Left cardiac atrium (tissue), 4 donors: Measurements from ENCODE around the gene CUL1. TPM values are rescaled to one million over a fixed set of nuclear protein-coding genes. Genes with fewer than 3 reads are reported as not detected.

Experiments
- ATAC-seq, 2 donors: fragments of 200-7000 bp; cut with Tn5 transposase; one replicate each; pipeline ENCODE4 v1.9.1; 2020; ENCODE audit warnings: mild to moderate bottlenecking in 2 of 2, moderate library complexity in 2 of 2
- DNase-seq: peaks from one replicate; pipeline ENCODE4 v3.0.0-alpha.2; 2020
- intact Hi-C, 2 donors: fragments of 100-400 bp; cut with DNase I; formaldehyde crosslinking; loops; one replicate each; pipeline versions ENCODE4 v1.14.1 to v1.15.1; 2022 to 2023
- total RNA-seq, 2 donors: library from RNA; stranded (reverse); fragmentation: NEBNext Ultra II Directional; extraction: Animal tissue kit (Norgen Biotek cat#: 25700); gene quantifications; one replicate each; pipeline ENCODE4 v1.2.1, GENCODE V29; 2021
- donor health status: DM: no; HTN: yes; CAD: no.
- donor health status: DM: no; HTN: yes; CAD: no; lungs with severe emphysema.
- donor health status: DM: yes; HTN: yes; CAD: no.
- donor health status: Dilated cardiomyopathy.

The CUL1 gene
- total RNA-seq, 2 donors from 2014 or later, result 40.8 to 52.2 TPM

- ATAC-seq (peak in 1 of 2 donors; percentile 17), DNase-seq (no peak)
- intact Hi-C loops, result no loop called here
These were observed 121.1 kb downstream of the CUL1 start for GRCh38 chr7:148819697-148820360.

GRCh38 chr7:148821422-148821821, 122.7 kb downstream of the CUL1 start:
- intact Hi-C loops, result no loop called here
- ATAC-seq (no peak), DNase-seq (no peak)

- ATAC-seq (no peak), DNase-seq (no peak)
- intact Hi-C loops, result no loop called here
These were observed 126.2 kb downstream of the CUL1 start for GRCh38 chr7:148824864-148825263.

DNA sequence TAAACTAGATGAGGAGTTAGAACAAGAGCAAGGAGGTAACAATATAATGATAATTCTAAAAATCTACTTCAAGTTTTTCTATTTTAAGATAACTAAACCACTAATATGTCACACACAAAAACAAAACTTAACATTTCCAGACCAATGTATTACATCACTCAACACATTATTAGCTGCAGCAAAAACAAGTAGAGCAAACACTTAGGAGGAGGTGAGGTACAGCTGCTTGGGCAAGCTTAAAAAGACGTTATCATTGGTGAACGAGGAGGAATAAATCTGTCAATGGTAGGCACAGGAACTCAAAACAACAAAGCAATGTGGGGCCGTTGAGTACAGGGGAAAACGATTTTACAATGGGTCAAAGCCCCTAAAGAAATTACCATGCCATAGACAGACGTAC, 126.6 kb downstream of the CUL1 start:
- DNase-seq (no peak), ATAC-seq (no peak)
- intact Hi-C loops, result no loop called here

GRCh38 chr7:148828965-148829364, 130.3 kb downstream of the CUL1 start:
- intact Hi-C loops, result no loop called here
- ATAC-seq (no peak), DNase-seq (no peak)

DNA sequence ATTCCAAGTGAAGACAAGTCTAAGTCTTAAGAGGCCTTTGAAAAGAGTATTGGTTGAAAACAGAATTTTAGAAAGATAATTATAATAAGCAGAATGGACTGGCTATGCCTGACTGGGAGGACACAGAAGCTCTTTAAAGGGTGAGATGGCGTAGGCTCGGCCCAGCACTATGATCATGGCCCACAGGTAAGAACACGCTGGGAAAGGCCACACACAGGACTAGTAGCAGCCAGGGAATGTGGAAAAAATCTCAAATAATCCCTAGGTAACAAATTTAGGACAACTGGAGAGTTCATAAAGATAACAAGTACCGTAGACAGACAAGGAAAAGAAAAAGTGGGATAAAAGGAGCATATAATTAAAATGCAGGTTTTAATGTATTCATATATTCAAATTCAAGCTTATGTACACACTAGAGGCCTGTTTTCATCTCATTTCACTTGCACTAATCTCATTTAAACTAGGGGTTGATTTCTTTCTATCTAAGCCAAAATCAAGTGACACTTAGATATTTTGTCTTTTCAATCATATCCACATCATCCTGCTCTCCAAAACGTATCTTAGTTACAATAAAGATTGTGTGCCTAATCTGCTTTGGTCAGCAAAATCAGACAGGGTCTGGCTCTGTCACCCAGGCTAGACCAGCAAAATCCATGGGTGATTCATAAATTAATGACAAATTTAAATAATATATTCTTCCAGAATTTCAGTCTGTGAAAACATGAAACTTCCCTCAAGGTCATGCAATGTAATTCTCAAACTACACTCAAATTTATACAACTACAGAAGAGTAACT, 132.4 kb downstream of the CUL1 start:
- ATAC-seq, result no peak
- intact Hi-C loops, result no loop called here

DNA sequence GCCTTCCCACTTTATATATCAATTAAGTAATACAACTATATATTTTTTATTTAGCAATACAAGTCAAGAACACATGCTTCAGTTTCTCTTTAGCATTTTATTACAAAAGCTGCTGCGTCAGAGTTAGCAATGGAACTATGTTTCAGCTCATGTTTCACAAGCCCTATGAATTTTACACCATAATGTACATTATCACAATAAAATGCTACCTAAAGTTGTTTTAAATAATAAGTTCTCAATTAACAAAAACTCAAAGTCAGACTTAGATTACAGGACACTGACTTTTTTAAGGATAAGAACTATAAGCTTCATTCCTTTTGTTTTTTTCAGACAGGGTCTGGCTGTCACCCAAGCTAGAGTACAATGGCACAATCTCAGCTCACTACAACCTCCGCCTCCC, 133.1 kb downstream of the CUL1 start:
- ATAC-seq (no peak), DNase-seq (no peak)
- intact Hi-C loops, result no loop called here

More for the DNA sequence above, 132.4 kb downstream of the CUL1 start:
- DNase-seq, result no peak

DNA sequence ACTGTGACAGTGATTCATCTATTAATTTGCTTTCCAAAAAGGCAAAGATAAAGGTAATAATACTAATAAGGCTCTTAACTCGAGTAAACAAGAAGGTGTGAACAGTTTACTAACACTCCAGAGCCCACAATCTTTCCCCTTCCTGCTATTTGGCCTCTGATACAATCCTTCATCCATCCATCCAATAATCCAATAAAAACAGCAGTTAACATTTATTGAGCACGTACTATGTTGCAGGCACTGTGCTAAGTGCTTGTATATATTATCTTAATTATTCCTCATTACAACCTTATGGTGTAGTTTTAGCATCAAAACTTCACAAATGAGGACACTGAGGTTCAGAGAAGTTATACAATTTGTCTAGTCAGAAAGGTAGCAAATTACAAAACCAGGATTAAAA, 135.9 kb downstream of the CUL1 start:
- ATAC-seq (no peak), DNase-seq (no peak)
- intact Hi-C loops, result no loop called here

GRCh38 chr7:148835854-148836253, 137.2 kb downstream of the CUL1 start:
- DNase-seq (no peak), ATAC-seq (no peak)
- intact Hi-C loops, result no loop called here

GRCh38 chr7:148838905-148839304, 140.2 kb downstream of the CUL1 start:
- ATAC-seq, result no peak
- intact Hi-C loops, result no loop called here
- DNase-seq, result no peak

DNA sequence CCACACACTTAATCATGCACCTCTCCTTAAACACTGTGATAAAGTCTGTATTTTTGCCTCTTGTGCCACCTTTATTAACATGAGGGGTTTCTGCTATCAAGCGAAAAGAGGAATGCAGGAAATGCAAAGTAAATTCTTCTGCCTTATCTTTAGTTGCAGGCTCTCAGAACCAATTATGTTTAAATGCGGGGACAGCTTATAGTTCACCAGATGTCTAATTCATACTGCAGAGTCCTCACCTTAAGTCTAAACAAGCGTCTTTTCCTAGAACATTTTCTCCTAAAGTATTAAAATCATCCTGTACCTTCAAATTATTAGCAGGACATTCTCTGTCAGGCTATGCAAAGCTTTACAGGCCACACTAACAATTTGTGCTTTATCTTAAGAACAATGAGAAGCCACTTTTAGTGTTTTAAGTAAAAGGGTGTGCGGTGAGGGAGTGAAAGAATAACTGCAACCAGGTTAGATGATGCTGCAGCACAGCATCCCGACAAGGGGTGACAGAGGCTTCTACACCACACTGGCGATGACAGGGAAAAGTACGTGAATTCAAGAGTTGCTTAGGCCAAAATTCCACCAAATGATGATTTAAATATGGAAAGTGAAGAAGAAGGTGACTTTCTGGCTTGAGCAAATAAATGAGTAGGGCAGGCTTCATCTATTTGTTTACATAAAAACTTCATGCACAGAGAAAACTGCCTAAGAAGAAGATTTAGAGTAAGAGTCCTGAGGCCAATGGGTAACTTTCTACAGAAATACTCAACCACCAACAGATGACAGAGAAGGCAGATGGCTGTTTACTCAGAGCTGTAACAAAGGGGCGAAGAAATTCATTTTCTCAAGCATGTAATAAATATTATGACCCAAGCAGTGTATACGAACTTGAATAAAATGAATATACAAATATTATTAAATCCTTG, 149.4 kb downstream of the CUL1 start:
- ATAC-seq, result no peak
- intact Hi-C loops, result no loop called here

DNA sequence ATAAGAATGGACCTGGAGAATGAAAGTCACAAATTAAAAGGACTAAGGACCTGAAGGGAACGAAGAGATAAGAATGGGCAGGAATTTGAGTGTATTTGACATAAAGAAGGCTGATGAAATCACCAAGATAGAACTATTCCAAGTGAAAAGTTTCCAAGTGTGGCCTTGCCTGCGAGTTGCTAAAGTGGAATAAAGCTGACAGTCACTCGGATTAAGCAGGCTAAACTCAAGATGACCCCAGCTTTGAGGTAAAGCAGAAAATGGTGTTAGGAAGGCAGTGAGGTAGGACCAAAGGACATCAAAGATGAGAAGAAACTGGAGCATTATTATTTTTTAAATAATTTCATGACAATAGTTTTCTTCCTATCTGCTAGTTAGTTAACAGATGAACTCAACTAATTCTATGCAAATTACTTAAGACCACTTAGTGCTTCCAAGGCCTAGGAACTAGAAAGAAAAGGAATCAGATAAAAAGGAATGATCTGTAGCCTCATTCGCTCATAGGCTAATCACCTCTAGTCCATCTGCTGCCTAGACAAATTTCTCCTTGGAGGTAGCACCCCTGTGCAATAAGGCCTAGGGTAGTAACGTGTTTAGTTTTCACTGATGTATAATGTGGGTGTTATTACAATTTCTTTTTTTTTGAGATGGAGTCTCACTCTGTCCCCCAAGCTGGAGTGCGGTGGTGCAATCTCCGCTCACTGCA, 150.8 kb downstream of the CUL1 start:
- DNase-seq (no peak), ATAC-seq (no peak)
- intact Hi-C loops, result no loop called here

More for the DNA sequence above, 149.4 kb downstream of the CUL1 start:
- DNase-seq, result no peak

DNA sequence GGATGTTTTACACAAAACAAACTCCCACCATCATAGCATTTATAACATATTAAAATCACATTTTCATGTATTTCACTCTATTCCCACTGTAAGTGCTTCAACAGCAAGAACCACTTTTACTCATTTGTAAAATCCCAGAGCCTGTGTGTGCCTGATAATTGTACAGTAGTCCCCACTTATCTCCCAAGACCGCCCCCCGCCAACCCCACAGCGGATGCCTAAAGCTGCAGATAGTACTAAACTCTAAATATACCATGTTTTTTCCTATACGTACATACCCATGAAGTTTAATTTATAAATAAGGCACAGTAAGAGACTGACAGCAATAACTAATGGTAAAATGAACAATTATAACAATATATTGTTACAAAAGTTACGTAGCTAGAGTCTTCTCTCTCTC, 151.9 kb downstream of the CUL1 start:
- DNase-seq (no peak), ATAC-seq (no peak)
- intact Hi-C loops, result no loop called here

Other genes starting within 250 kb of the CUL1 start
- gene C7orf33, start 108.1 kb upstream of the CUL1 start, total RNA-seq, result not detected
- 1 to 10 TPM; 1.9 to 2.3 TPM for gene EZH2, start 185.4 kb downstream of the CUL1 start, total RNA-seq